ENCODE results near the gene TEKT1. TPM values are rescaled to one million over a fixed set of nuclear protein-coding genes. Genes with fewer than 3 reads are reported as not detected.

The TEKT1 gene
- total and polyA plus RNA-seq, 8 donors = 1.4 to 13.6 (median 6.6) TPM; not detected in 1

GRCh38 chr17:6797718-6798351, 33.7 kb downstream of the TEKT1 start:
- no peaks in the 10 kb centered on the region for H3K9me3 ChIP-seq
- TF ChIP-seq CTCF (IDR thresholded peaks at IDR 0.05) = no peak
- peaks cover 0 to 12% of the 10 kb centered on the region in 2 donors for H3K27me3 ChIP-seq
- H3K4me3 ChIP-seq = no peak overlapping the region
- no peaks in the 10 kb centered on the region for H3K4me1 ChIP-seq
- DNase-seq = no peak
- no peak for ATAC-seq
- no peak overlapping the region for H3K27ac ChIP-seq
- no peaks in the 10 kb centered on the region for H3K36me3 ChIP-seq
- intact Hi-C loops (cut with DNase I) = no loop called here

GRCh38 chr17:6796887-6797490, 34.5 kb downstream of the TEKT1 start:
- H3K4me3 ChIP-seq = no peak overlapping the region
- no peak overlapping the region for H3K27ac ChIP-seq
- ATAC-seq = no peak
- peaks cover 0 to 17% of the 10 kb centered on the region in 2 donors for H3K27me3 ChIP-seq
- no peak for DNase-seq
- no peaks in the 10 kb centered on the region for H3K4me1 ChIP-seq
- no peaks in the 10 kb centered on the region for H3K36me3 ChIP-seq
- no peak for TF ChIP-seq CTCF (IDR thresholded peaks at IDR 0.05)
- intact Hi-C loops (cut with DNase I) = no loop called here
- no peaks in the 10 kb centered on the region for H3K9me3 ChIP-seq

- Histone ChIP-seq H3K27me3 (peaks cover 0 to 23% of the 10 kb centered on the region in 2 donors), H3K9me3 (no peaks in the 10 kb centered on the region), H3K27ac (no peak overlapping the region), H3K4me3 (no peak overlapping the region), H3K36me3 (no peaks in the 10 kb centered on the region), H3K4me1 (no peaks in the 10 kb centered on the region)
- intact Hi-C loops (cut with DNase I) = no loop called here
- DNase-seq = no peak
- no peak for TF ChIP-seq CTCF (IDR thresholded peaks at IDR 0.05)
- ATAC-seq = peak; percentile 39
These were observed 35.3 kb downstream of the TEKT1 start for GRCh38 chr17:6796017-6796886.

- no peak for TF ChIP-seq CTCF (IDR thresholded peaks at IDR 0.05)
- intact Hi-C loops (cut with DNase I) = no loop called here
- no peak overlapping the region for H3K4me3 ChIP-seq
- DNase-seq (no peak), ATAC-seq (no peak)
- no peak overlapping the region for H3K27ac ChIP-seq
- H3K27me3 ChIP-seq = peaks cover 1 to 35% of the 10 kb centered on the region in 2 donors
- no peaks in the 10 kb centered on the region for H3K9me3 ChIP-seq
- H3K36me3 ChIP-seq = no peaks in the 10 kb centered on the region
- H3K4me1 ChIP-seq = no peaks in the 10 kb centered on the region
These were observed 37.6 kb downstream of the TEKT1 start for GRCh38 chr17:6793748-6794493.

Measured in left lung (tissue), 10 donors.